ENCODE results near the gene CHIT1.
"Not testable (repeated sequence)": the region's sequence is repeated elsewhere in the genome, so short reads cannot be mapped to it uniquely, and the experiment has no call there.

CHIT1 gene

GRCh38 chr1:203267347-203267846 is 37.9 kb upstream of the CHIT1 start:
- in situ Hi-C loops (cut with MboI; ENCODE audit: low sequenced_read_pairs) = no loop called here

DNA sequence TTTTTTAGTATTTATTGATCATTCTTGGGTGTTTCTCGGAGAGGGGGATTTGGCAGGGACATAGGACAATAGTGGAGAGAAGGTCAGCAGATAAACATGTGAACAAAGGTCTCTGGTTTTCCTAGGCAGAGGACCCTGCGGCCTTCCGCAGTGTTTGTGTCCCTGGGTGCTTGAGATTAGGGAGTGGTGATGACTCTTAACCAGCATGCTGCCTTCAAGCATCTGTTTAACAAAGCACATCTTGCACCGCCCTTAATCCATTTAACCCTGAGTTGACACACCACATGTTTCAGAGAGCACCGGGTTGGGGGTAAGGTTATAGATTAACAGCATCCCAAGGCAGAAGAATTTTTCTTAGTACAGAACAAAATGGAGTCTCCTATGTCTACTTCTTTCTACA is 36.7 kb upstream of the CHIT1 start:
- in situ Hi-C loops (cut with MboI; ENCODE audit: low sequenced_read_pairs) = not testable (repeated sequence)

GRCh38 chr1:203265541-203265940 is 36.1 kb upstream of the CHIT1 start:
- in situ Hi-C loops (cut with MboI; ENCODE audit: low sequenced_read_pairs) = no loop called here

- in situ Hi-C loops (cut with MboI; ENCODE audit: low sequenced_read_pairs) = no loop called here
Observed at GRCh38 chr1:203264052-203264501, 34.6 kb upstream of the CHIT1 start.

- in situ Hi-C loops (cut with MboI; ENCODE audit: low sequenced_read_pairs) = no loop called here
Observed at GRCh38 chr1:203263496-203263895, 34.0 kb upstream of the CHIT1 start.

DNA sequence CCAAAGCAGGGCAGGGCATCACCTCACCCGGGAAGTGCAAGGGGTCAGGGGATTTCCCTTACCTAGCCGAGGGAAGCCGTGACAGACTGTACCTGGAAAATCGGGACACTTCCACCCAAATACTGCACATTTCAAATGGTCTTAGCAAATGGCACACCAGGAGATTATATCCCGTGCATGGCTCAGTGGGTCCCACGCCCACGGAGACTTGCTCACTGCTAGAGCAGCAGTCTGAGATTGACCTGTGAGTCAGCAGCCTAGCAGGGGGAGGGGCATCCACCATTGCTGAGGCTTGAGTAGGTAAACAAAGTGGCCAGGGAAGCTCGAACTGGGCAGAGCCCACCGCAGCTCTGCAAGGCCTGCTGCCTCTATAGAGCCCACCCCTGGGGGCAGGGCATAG is 27.2 kb upstream of the CHIT1 start:
- in situ Hi-C loops (cut with MboI; ENCODE audit: low sequenced_read_pairs) = loop anchor here (10.0 kb wide), 1 partner anchor 1048 kb away; no protein-coding TSS in a partner anchor

- in situ Hi-C loops (cut with MboI; ENCODE audit: low sequenced_read_pairs) = loop anchor here (10.0 kb wide), 1 partner anchor 1050 kb away; no protein-coding TSS in a partner anchor
Observed at GRCh38 chr1:203254782-203255181, 25.3 kb upstream of the CHIT1 start.

DNA sequence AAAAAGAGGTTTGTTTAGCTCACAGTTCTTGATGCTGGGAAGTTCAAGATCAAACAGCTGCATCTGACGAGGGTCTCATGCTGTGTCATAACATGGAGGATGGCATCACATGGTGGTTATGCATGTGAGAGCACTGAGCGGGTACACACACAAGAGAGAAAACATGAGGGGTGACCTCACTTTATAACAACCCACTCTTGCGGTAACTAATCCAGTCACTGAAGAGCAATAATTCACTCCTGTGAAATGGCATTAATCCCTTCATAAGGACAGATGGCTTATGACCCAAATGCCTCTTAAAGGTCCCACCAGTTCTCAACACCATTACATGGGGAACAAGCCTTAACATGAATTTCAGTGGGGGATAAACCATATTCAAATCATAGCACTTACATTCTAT is 23.2 kb upstream of the CHIT1 start:
- in situ Hi-C loops (cut with MboI; ENCODE audit: low sequenced_read_pairs) = loop anchor here (10.0 kb wide), 1 partner anchor 1052 kb away; no protein-coding TSS in a partner anchor

DNA sequence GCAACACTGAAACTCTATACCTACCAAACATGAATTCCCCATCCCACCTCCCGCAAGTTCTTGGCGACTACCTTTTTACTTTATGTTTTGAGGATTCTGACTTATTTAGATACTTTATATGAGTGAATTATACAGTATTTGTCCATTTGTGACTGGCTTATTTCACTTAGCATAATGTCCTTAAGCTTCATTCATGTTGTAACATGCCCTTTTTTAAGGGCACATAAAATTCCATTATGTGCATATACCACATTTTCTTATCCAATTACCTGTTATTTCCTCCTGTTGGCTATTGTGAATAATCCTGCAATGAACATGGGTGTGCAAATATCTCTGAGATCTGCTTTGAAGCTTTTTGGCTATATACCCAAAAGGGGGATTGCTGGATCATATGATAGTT is 22.0 kb upstream of the CHIT1 start:
- in situ Hi-C loops (cut with MboI; ENCODE audit: low sequenced_read_pairs) = loop anchor here (10.0 kb wide), 1 partner anchor 1053 kb away; no protein-coding TSS in a partner anchor

GRCh38 chr1:203250911-203251310 is 21.4 kb upstream of the CHIT1 start:
- in situ Hi-C loops (cut with MboI; ENCODE audit: low sequenced_read_pairs) = loop anchor here (10.0 kb wide), 1 partner anchor 1054 kb away; no protein-coding TSS in a partner anchor

DNA sequence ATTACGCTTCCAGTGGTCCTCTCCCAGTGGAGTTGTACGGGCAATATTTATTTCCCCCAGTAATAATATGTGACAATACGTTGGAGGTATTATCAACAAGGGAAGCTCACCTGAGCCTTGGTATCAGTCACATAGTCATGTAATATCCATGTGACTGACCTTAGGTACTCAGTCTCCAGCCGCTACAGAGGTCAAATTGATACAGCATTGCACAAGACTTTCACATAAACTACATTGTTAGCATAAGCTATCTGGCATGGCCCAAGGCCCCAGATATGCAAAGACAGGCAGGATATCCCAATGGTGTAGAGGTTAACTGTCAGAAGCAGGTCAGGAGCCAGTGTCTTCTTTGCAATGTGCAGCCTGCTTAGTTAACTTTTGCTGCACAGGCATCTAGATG is 15.3 kb upstream of the CHIT1 start:
- in situ Hi-C loops (cut with MboI; ENCODE audit: low sequenced_read_pairs) = no loop called here

DNA sequence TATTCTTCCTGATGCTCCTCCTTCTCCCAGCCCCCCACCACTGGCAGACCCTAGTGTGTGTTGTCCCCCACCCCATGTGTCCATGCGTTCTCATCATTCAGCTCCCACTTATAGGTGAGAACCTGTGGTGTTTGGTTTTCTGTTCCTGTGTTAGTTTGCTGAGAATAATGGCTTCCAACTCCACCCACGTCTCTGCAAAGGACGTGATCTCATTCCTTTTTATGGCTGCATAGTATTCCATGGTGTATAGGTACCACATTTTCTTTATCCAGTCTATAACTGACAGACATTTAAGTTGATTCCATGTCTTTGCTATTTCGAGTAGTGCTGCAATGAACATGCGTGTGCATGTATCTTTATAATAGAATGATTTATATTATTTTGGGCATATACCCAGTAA is 12.2 kb upstream of the CHIT1 start:
- in situ Hi-C loops (cut with MboI; ENCODE audit: low sequenced_read_pairs) = not testable (repeated sequence)

DNA sequence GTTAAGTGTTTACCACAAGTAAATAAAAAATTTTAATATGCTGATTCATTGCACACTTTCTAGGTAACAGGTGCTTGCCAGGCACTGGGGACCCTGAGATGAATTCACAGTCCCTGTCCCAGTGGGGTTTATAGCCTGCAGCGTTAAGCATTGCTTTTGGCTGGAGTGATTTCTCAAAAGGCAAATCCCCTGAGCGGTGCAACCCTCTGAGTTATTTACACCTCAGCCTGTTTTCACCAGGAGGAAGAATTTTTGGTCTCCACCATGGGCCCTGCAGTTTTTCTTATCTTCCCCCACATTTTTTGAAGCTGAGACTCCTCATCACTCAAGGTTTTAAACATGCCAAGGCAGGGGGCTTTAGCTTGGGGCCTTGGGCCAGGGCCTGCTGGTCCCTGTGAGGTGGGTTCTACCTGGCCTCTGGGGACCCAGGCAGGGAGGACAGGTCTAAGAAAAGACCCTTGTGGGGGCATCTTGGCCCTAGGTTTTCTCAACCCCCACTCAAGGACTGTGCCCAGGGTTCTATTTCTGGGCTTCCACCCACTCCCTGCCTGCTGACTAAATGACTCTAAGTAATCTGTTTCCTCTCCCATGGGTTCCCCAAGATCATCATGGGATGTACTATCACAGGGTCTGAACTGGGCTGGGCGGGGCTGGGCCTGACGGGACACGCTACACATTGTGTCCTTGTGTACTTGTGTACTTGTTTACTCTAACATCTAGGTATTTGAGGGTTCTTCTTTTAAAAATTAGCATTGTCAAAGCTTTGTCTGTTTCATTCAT is 10.2 kb upstream of the CHIT1 start:
- in situ Hi-C loops (cut with MboI; ENCODE audit: low sequenced_read_pairs) = no loop called here

- in situ Hi-C loops (cut with MboI; ENCODE audit: low sequenced_read_pairs) = no loop called here
Observed at GRCh38 chr1:203239081-203239480, 9.6 kb upstream of the CHIT1 start.

DNA sequence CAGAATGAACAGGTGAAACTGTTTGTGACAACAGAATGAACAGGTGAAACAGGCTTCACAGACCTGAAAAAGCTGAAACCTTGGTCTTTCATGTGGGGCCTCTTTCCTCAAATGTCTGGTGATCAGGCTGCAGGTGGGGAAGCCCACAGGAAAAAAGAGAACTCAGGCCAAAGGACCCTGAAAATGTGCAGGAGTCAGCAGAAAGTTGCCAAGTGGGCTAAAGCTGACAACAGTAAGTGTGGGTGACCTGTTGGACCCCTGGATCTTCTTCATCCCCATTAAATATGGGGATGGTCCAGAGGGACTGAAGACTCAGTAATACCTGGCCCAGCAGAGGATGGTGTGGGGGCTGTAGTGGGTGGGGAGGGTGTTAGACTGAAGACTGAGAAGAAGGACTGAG is 9.1 kb upstream of the CHIT1 start:
- in situ Hi-C loops (cut with MboI; ENCODE audit: low sequenced_read_pairs) = no loop called here

GRCh38 chr1:203234901-203235300 is 5.4 kb upstream of the CHIT1 start:
- in situ Hi-C loops (cut with MboI; ENCODE audit: low sequenced_read_pairs) = not testable (repeated sequence)

GRCh38 chr1:203228670-203229069 is 803 bp downstream of the CHIT1 start:
- in situ Hi-C loops (cut with MboI; ENCODE audit: low sequenced_read_pairs) = no loop called here

GRCh38 chr1:203227371-203228083 is 1.9 kb downstream of the CHIT1 start:
- in situ Hi-C loops (cut with MboI; ENCODE audit: low sequenced_read_pairs) = no loop called here

DNA sequence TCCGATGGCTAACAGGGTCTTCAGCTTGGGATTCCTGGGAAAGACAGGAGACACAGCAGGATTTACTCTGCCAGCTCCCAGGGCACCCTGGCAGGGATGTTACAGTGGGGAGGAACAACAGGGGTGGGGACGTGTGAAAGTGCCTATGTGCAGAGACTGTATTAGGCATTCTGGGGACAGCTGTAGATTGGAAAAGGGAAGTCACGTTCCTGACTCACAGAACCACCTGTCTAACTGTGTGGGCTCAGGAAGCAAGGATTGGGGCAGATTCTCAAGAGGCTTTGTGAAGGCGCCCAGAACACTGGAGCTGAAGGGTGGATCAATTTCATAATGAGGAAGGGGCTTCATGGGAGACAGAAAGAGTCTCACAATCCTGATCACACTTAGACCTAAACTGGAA is 4.4 kb downstream of the CHIT1 start:
- in situ Hi-C loops (cut with MboI; ENCODE audit: low sequenced_read_pairs) = no loop called here

- in situ Hi-C loops (cut with MboI; ENCODE audit: low sequenced_read_pairs) = no loop called here
Observed at GRCh38 chr1:203223012-203223775, 6.3 kb downstream of the CHIT1 start.

DNA sequence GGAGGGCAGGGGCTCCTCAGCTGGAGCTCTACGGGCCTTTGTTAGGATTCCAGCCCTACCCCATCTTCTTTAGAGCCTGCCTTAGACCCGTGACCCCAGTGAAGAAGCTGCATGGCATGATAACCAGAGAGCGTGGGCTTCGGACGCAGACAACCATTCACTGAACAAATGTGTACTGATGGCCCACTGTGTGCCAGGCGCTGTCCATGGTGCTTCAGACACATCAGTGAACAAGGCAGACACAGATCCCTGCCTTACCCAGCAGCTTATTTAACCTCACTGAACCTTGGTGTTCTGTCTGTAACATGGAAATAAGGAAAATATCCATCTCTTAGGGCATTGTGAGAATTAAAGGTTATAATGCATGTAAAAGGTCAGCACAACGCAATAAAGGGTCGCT is 9.5 kb downstream of the CHIT1 start:
- in situ Hi-C loops (cut with MboI; ENCODE audit: low sequenced_read_pairs) = loop anchor here (10.0 kb wide), 1 partner anchor 175 kb away; no protein-coding TSS in a partner anchor
